ENCODE measurements around the gene OR56A5. TPM values are rescaled to one million over a fixed set of nuclear protein-coding genes. Genes with fewer than 3 reads are reported as not detected.
A peak's percentile ranks its signal among the peaks of the same experiment; 100 is the strongest.
"Not testable (repeated sequence)": the region's sequence is repeated elsewhere in the genome, so short reads cannot be mapped to it uniquely, and the experiment has no call there.

Gene OR56A5, protein sequence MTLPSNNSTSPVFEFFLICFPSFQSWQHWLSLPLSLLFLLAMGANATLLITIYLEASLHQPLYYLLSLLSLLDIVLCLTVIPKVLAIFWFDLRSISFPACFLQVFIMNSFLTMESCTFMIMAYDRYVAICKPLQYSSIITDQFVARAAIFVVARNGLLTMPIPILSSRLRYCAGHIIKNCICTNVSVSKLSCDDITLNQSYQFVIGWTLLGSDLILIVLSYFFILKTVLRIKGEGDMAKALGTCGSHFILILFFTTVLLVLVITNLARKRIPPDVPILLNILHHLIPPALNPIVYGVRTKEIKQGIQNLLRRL
- total RNA-seq = not detected in 2 replicates

GRCh38 chr11:5968394-5968793, at the start of gene OR56A5:
OR56A5 (minus strand) TSS chr11:5968494; CDS start chr11:5968494, 0 bp downstream.
- no peak for DNase-seq (ENCODE audit: low read depth in 2 of 2)

GRCh38 chr11:6013042-6013441, 44.7 kb upstream of the OR56A5 start:
- no peak for DNase-seq (ENCODE audit: low read depth in 2 of 2)

GRCh38 chr11:6012035-6012668, 43.9 kb upstream of the OR56A5 start:
- no peak for DNase-seq (ENCODE audit: low read depth in 2 of 2)

- no peak for DNase-seq (ENCODE audit: low read depth in 2 of 2)
Observed at GRCh38 chr11:6006846-6007245, 38.6 kb upstream of the OR56A5 start, which contains the start of gene OR56A4. OR56A4 (minus strand) TSS chr11:6006946; CDS start chr11:6002992, 3,954 bp downstream.

- no peak for DNase-seq (ENCODE audit: low read depth in 2 of 2)
Observed at GRCh38 chr11:6006395-6006794, 38.1 kb upstream of the OR56A5 start.

DNA sequence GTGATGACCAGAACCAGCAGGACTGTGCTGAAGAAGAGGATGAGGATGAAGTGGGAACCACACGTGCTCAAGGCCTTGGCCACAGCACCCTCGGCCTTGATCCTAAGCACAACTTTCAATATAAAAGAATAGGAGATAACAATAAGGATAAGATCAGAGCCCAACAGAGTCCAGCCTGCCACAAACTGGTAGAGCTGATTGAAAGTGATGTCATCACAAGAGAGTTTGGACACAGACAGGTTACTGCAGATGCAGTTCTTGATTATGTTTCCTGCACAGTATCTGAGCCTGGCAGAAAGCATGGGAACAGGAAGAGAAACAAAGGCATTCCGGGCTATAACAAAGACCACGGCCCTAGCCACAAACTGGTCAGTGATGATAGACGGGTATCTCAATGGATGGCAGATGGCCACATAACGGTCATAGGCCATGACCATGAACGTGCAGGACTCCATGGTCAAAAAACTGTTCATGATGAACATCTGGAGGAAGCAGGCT, 34.0 kb upstream of the OR56A5 start:
- DNase-seq (ENCODE audit: low read depth in 2 of 2) = peak; percentile 29 to 34

DNA sequence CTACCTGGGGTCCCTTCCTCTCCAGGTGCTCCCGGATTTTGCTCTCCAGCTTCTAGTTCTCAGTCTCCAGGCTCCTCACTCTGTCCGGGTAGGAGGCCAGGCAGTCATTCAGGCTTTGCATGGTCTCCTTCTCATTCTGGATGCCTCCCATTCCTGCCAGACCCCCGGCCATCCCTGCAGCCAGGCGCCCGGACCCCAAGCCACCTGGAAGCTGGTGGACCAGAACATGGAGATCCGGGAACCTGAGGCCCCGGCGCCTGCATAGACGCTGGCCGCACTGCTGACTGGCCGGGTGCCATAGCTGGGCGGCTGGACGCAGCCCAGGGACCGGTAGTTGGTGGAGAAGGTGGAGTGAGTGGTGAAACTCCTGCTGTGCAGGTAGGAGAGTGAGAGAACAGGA, 26.5 kb upstream of the OR56A5 start:
- DNase-seq (ENCODE audit: low read depth in 2 of 2) = no peak

- DNase-seq (ENCODE audit: low read depth in 2 of 2) = peak in 1 of 2 donors; percentile 33
Observed at GRCh38 chr11:5992604-5993251, 24.4 kb upstream of the OR56A5 start.

DNA sequence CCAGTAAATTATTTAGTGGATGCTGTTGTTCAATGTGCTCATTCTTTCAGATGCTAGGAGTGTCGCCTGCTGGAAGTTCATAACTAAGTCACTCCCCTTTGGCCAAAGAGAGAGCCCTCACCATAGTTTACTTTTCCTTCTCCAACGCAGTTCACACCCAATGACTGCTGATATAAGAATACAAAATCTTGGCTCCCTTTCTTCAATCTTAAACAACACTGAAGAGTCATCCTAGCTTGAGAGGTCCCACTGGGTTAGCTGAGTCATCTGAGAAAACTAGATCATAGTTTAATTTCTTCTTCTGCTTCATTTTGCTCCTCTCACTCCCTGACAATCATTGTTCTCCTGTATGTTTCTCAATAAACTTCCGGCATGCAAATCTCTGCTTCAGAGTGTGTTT, 23.9 kb upstream of the OR56A5 start:
- DNase-seq (ENCODE audit: low read depth in 2 of 2) = no peak

DNA sequence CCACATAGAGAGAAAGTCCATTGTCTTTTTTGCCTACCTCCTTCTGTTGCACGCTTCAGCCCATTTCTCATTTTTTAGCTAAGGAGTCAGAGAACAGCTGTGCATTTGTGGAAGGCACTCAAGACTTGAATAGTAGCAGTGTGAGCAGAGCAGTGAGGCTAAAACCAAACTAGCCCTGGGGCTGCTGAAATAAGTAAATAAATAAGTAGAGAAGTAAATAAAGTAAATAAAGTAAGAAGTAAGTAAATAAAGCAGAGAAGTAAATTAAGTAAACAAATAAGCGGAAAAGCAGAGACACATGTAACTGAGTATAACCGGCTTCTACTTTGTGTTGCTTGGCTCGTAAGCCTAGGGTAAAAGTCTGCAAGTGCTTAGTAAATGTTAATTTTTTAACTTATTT, 20.9 kb upstream of the OR56A5 start:
- no peak for DNase-seq (ENCODE audit: low read depth in 2 of 2)

DNA sequence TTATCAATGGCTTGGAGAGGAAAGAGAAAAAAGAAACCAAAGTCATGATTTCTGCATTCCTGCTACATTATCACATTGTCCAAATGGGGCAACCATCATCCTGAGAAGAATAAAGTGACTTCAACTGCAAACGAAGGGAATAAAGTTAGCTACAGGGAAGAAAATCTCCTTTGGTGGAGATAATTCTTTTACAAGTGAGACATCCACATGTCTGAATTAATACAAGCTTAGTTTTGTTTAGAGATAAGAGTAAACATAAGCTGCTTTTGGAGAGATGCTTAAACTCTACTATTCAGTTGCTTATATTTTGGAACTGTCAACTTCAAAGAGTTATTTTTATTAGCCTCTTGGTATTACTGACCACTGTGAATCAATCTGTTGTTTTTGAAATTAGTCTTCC, 18.6 kb upstream of the OR56A5 start, which contains the start of gene OR52L1:
Gene OR52L1 (minus strand): TSS at position 101 of the 400 bp plus-strand sequence. CDS start 55 bp downstream, at position 46.
- no peak for DNase-seq (ENCODE audit: low read depth in 2 of 2)

DNA sequence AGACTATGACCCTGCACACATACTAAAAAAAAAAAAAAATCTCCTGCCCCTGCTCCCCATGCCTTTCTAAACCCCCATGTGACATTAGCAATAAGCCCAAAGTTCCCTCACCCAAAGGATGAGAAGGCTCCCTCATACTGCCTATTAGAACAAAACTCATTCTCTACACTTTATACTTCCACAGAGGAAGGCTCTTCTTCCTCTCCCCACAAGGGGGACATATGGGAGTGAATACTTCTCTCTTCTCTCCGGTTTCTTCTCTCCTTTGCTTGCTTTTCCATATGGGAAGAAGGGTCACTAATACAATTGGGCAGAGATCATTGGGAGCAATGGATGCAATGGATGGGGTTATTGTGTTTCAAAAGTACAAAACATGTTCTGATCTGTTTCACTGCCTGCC, 15.1 kb upstream of the OR56A5 start:
- no peak for DNase-seq (ENCODE audit: low read depth in 2 of 2)

DNA sequence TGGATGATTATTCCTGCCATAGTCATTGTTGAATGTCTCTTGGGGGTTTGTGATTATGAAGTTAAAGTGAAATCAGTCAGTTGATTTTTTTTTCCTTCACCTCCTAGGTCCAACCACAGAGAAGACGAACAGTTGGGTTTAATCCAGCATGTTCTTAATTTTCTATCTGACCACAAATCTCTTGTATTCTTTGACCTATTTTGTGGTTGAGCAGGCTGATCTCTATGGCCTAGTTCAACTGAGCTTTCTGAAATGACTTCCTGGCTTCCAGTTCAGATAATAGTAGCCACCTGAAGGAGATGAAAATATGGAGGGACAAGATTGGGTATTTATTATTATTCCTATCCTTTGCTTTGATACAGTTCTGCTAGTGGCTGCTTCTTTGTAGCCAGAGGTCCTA, 5.2 kb upstream of the OR56A5 start:
- DNase-seq (ENCODE audit: low read depth in 2 of 2) = no peak

DNA sequence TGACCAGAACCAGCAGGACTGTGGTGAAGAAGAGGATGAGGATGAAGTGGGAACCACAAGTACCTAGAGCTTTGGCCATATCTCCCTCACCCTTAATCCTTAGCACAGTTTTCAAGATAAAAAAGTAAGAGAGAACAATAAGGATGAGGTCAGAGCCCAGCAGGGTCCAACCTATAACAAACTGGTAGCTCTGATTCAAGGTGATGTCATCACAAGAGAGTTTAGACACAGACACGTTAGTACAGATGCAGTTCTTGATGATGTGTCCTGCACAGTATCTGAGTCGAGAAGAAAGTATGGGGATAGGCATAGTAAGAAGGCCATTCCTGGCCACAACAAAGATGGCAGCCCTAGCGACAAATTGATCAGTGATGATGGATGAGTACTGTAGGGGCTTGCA, 586 bp downstream of the OR56A5 start:
- DNase-seq (ENCODE audit: low read depth in 2 of 2) = no peak

DNA sequence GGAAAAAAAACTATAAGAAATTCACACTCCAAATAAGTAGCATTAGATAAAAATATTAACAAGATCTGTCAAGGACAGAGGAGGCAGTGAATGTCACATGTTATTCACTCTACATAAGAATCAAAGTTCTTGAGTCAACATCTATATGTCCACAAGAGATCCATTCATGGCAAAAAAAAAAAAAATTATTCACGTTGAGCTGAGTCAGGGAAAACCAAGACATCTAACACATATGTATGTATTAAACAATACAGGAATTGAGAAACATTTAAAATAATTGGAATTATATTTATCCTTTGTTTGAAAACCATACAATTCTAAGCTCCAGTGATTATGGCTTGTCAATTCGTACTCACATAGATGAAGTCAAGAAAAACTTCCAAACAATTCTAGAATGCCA, 1.3 kb downstream of the OR56A5 start:
- no peak for DNase-seq (ENCODE audit: low read depth in 2 of 2)

DNA sequence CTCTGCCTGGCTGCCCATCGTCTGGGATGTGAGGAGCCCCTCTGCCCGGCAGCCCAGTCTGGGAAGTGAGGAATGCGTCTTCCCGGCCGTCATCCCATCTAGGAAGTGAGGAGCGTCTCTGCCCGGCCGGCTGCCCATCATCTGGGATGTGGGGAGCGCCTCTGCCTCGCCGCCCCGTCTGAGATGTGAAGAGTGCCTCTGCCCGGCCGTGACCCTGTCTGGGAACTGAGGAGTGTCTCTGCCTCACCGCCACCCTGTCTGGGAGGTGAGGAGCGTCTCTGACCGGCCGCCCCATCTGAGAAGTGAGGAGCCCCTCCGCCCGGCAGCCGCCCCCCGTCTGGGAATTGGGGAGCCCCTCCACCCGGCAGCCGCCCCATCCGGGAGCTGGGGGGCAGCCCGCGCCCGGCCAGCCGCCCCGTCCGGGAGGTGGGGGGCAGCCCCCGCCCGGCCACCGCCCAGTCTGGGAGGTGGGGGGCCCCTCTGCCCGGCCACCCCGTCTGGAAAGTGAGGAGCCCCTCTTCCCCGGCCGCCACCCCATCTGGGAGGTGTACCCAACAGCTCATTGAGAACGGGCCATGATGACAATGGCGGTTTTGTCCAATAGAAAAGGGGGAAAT, 7.5 kb downstream of the OR56A5 start:
- DNase-seq (ENCODE audit: low read depth in 2 of 2) = not testable (repeated sequence)

DNA sequence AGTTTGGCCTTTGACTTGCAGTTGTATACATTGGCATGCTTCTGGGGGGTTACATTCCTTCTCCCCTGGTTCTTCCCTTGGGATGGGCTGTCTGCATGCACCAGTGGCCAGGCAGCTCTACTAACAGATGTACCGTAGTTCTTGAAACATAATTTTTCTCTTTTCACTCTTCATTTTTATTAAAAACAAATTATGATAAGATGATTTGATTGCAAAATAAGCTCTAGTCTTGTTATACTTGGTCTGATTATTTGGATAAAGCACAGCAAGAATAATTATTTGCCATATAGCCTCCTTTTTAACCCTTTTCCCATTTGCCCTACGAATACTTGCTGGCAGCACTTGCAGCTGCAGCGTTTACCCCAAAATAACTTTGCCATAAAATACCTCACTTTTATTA, 12.7 kb downstream of the OR56A5 start:
- DNase-seq (ENCODE audit: low read depth in 2 of 2) = no peak

- DNase-seq (ENCODE audit: low read depth in 2 of 2) = no peak
Observed at GRCh38 chr11:5941951-5942350, 26.3 kb downstream of the OR56A5 start, which contains the start of gene OR56A3. OR56A3 (plus strand) TSS chr11:5942251; CDS start chr11:5947347, 5,096 bp downstream.

DNA sequence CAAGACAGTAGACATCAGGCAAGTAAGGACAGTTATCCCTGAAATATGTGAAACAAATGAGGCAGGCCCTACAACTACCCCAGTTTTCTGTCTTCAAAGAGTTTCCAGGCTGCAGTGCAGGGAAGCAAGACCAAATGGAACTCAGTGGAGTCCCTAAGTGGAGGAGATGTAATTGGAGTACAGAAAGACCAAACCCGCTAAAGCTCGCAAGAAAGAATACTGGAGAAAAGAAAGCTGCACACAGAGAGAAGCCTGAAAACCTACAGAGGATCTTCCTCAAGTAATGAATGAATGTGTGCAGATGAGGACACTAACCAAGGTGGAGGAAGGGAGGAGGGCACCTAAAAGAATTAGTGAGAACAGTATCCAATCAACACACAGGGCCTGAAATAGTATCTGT, 27.5 kb downstream of the OR56A5 start:
- DNase-seq (ENCODE audit: low read depth in 2 of 2) = no peak

GRCh38 chr11:5938603-5938965, 29.7 kb downstream of the OR56A5 start:
- DNase-seq (ENCODE audit: low read depth in 2 of 2) = no peak

GRCh38 chr11:5937868-5938602, 30.3 kb downstream of the OR56A5 start:
- no peak for DNase-seq (ENCODE audit: low read depth in 2 of 2)
